ENCODE measurements around the gene TNFRSF25. TPM values are rescaled to one million over a fixed set of nuclear protein-coding genes. Genes with fewer than 3 reads are reported as not detected.

The TNFRSF25 gene, protein sequence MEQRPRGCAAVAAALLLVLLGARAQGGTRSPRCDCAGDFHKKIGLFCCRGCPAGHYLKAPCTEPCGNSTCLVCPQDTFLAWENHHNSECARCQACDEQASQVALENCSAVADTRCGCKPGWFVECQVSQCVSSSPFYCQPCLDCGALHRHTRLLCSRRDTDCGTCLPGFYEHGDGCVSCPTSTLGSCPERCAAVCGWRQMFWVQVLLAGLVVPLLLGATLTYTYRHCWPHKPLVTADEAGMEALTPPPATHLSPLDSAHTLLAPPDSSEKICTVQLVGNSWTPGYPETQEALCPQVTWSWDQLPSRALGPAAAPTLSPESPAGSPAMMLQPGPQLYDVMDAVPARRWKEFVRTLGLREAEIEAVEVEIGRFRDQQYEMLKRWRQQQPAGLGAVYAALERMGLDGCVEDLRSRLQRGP
- 9.7 and 11.4 TPM in 2 replicates for total RNA-seq

DNA sequence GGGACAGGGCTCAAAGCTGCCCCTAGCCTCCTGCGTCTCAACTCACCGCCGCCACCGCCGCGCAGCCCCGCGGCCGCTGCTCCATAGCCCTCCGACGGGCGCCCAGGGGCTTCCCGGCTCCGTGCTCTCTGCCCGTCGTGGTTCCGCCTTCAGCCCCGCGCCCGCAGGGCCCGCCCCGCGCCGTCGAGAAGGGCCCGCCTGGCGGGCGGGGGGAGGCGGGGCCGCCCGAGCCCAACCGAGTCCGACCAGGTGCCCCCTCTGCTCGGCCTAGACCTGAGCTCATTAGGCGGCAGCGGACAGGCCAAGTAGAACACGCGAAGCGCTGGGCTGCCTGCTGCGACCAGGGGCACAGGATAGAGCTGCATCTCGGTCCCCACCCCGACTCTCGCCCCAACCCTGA is at the start of gene TNFRSF25:
Gene TNFRSF25, minus strand, starts transcription at position 151 of the 400 bp plus-strand sequence. Its CDS starts 66 bp downstream, at position 85.

DNA sequence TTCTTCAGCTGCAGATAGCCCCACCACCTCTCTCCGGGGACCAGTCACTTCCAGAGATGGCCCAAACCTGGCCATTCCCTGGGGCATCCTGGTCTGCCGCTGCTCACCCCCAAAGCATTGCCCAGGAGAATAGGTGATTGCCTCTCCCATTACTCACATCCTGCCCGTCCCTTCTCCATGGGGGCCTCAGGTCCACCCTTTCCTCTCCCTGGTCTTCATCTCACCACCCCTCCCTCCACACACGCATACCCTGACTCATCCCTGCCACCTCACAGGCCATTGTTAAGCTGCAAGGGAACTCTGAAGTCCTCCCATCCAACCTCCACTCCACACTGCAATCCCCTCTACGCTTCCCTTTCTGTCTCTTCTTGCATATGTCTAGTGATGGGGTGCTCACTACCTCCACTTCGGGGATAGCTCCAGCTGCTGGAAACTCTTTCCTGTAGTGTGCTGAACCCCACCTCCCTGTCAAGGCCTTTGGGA is 25.5 kb upstream of the TNFRSF25 start, which contains the start of gene PLEKHG5:
Gene PLEKHG5, minus strand, starts transcription at position 188 of the 483 bp plus-strand sequence. CDS start 14,096 bp downstream, outside the sequence.

DNA sequence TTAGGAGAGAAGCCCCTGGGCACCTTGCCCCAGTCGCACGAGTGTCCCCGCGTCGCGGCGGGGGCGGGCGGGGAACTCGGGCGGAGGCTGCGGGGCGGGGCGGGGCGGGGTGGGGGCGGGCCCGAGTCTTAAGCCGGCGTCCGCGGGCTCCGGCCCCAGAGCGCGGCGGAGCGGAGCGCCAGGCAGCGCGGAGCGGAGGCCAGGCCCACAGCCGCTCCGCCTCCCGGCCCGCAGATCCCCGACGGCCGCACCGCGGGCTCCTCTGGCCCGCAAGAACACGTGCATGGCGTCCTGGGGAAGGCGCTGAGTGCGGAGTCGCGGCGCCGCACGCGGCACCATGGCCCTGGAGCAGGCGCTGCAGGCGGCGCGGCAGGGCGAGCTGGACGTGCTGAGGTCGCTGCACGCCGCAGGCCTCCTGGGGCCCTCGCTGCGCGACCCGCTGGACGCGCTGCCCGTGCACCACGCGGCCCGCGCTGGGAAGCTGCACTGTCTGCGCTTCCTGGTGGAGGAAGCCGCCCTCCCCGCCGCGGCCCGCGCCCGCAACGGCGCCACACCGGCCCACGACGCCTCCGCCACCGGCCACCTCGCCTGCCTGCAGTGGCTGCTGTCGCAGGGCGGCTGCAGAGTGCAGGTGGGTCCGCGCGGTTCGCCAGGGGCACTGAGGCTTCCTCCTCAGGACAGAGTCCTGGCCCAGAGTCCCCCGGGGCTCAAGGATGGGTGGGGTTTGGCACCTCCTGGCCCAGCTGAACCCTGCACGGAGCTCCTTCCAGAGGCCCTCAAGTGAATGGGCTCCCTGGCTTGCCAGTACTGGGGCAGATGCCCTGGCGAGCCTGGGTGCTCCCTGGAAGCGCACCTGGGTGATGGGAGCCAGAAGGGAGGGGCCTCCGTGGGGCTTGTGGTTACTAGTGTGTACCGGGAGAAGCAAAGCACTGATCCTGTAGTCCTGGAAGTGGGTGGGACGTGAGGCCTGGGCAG is 41.1 kb downstream of the TNFRSF25 start, which contains the start of gene ESPN:
Gene ESPN, plus strand, starts transcription at position 158 of the 975 bp plus-strand sequence. Its CDS starts 180 bp downstream, at position 338.

DNA sequence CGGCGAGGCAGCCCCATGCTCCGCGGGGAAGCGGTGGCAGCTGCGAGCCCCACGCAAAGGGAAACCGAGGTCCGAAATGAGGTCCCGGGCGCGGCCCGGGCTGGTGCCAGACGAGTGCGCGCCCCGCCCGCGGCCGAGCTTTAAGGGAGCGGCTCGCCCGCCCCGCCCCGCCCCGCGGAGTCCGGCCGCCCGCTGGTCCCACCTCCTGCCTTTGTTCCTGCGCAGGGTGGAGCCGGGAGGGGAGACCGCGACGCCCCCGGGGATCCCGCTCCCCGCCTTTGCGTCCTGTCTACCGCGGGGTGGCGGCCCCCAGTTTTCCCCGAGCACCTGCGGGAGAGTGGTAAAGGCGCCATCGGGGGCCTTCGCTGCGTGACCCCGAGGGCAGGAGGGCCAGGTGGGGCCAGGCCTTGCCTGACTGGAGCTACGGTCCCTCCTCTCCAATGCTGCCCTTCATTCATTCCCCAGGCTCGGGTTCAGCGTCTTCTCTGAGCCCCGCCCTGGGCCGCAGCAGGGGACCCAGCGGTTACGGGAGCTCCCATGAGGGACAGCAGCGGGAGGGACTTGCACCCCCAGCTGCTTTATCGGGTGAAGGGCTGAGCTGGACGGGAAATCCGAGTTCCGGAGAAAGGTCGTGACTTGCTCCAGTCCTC is 46.0 kb downstream of the TNFRSF25 start, which contains the start of gene HES2:
Gene HES2, minus strand, starts transcription at position 116 of the 650 bp plus-strand sequence. Its CDS starts 99 bp downstream, at position 17.

Other genes starting within 250 kb of the TNFRSF25 start
- 72.1 and 81.8 TPM in 2 replicates for gene ICMT, start 230.2 kb downstream of the TNFRSF25 start, total RNA-seq
- gene HES3, start 222.0 kb downstream of the TNFRSF25 start, total RNA-seq, result not detected in 2 replicates
- 1.4 and 1.9 TPM in 2 replicates for gene GPR153, start 205.1 kb downstream of the TNFRSF25 start, total RNA-seq
- 48.2 and 52.6 TPM in 2 replicates for gene ACOT7, start 72.4 kb downstream of the TNFRSF25 start, total RNA-seq
- gene HES2, start 46.3 kb downstream of the TNFRSF25 start, total RNA-seq, result 10.0 and 59.4 TPM in 2 replicates
- 0.30 and 1.3 TPM in 2 replicates for gene ESPN, start 41.4 kb downstream of the TNFRSF25 start, total RNA-seq
- gene PLEKHG5, start 25.5 kb upstream of the TNFRSF25 start, total RNA-seq, result 26.4 and 36.4 TPM in 2 replicates
- 16.2 and 25.1 TPM in 2 replicates for gene NOL9, start 88.3 kb upstream of the TNFRSF25 start, total RNA-seq
- gene TAS1R1, start 89.1 kb upstream of the TNFRSF25 start, total RNA-seq, result not detected in 2 replicates
- 13.3 and 18.2 TPM in 2 replicates for gene ZBTB48, start 113.8 kb upstream of the TNFRSF25 start, total RNA-seq
- 16.9 and 19.8 TPM in 2 replicates for gene KLHL21, start 136.7 kb upstream of the TNFRSF25 start, total RNA-seq
- gene PHF13, start 147.6 kb upstream of the TNFRSF25 start, total RNA-seq, result 7.8 and 9.6 TPM in 2 replicates
- gene THAP3, start 158.7 kb upstream of the TNFRSF25 start, total RNA-seq, result 15.3 and 24.5 TPM in 2 replicates
- gene DNAJC11, start 235.6 kb upstream of the TNFRSF25 start, total RNA-seq, result 27.9 and 69.3 TPM in 2 replicates

All from epithelial cell of umbilical artery (primary cell).